Brain microvascular endothelial cell (primary cell): ENCODE measurements around the gene KIF5C.

ENCODE experiments used
- DNase-seq: peaks from one replicate; pipeline ENCODE4 v3.0.0-alpha.2; 2020
- H3K27ac ChIP-seq: fragments of 250-450 bp; sonication (Bioruptor Pico); 2 replicates; pipeline ENCODE4 v1.5.1; 2020; ENCODE audit warnings: mild to moderate bottlenecking, moderate library complexity
- H3K27me3 ChIP-seq: fragments of 250-450 bp; sonication (Bioruptor Pico); replicated peaks from 2 replicates; pipeline ENCODE4 v1.5.1; 2020; ENCODE audit warnings: mild to moderate bottlenecking
- H3K36me3 ChIP-seq: fragments of 250-450 bp; sonication (Bioruptor Pico); replicated peaks from 2 replicates; pipeline ENCODE4 v1.5.1; 2020; ENCODE audit warnings: mild to moderate bottlenecking
- H3K4me3 ChIP-seq: 2 replicates; pipeline ENCODE4 v1.5.1; 2011; ENCODE audit warnings: low read depth, mild to moderate bottlenecking, control low read depth, low read length, moderate library complexity
- CTCF ChIP-seq: IDR thresholded peaks from 2 replicates; pipeline ENCODE4 v1.5.1; 2011; ENCODE audit warnings: low read depth, mild to moderate bottlenecking, moderate library complexity, low read length, control low read depth, inconsistent platforms; ENCODE audit errors: missing control alignments
- in situ Hi-C: cut with HindIII; loops from 2 replicates; pipeline ENCODE4 v1.10.0; 2017; ENCODE audit warnings: low sequenced_read_pairs, low pct_ligation_motif_present

The KIF5C gene

GRCh38 chr2:148959745-148960144, 84.7 kb downstream of the KIF5C start:
- in situ Hi-C loops = no loop called here
- Histone ChIP-seq H3K36me3 (no peaks in the 10 kb centered on the region), H3K27me3 (no peaks in the 10 kb centered on the region), H3K27ac (no peak overlapping the region), H3K4me3 (no peak overlapping the region)
- TF ChIP-seq CTCF = no peak
- DNase-seq = no peak

- Histone ChIP-seq H3K36me3 (no peaks in the 10 kb centered on the region), H3K27ac (no peak overlapping the region), H3K4me3 (no peak overlapping the region), H3K27me3 (no peaks in the 10 kb centered on the region)
- in situ Hi-C loops = no loop called here
- TF ChIP-seq CTCF = no peak
- DNase-seq = no peak
Observed at GRCh38 chr2:148960483-148960882, 85.5 kb downstream of the KIF5C start.

GRCh38 chr2:148963461-148963860, 88.4 kb downstream of the KIF5C start:
- in situ Hi-C loops = no loop called here
- no peak for DNase-seq
- TF ChIP-seq CTCF = no peak
- Histone ChIP-seq H3K27me3 (no peaks in the 10 kb centered on the region), H3K27ac (no peak overlapping the region), H3K4me3 (no peak overlapping the region), H3K36me3 (no peaks in the 10 kb centered on the region)

GRCh38 chr2:148965623-148966437, 90.8 kb downstream of the KIF5C start:
- Histone ChIP-seq H3K36me3 (no peaks in the 10 kb centered on the region), H3K27me3 (no peaks in the 10 kb centered on the region), H3K4me3 (no peak overlapping the region), H3K27ac (no peak overlapping the region)
- no peak for DNase-seq
- in situ Hi-C loops = no loop called here
- no peak for TF ChIP-seq CTCF

- in situ Hi-C loops = no loop called here
- no peak overlapping the region for H3K27ac ChIP-seq
- H3K27me3 ChIP-seq = no peaks in the 10 kb centered on the region
- TF ChIP-seq CTCF = no peak
- H3K4me3 ChIP-seq = no peak overlapping the region
- no peaks in the 10 kb centered on the region for H3K36me3 ChIP-seq
- DNase-seq = no peak
Observed at GRCh38 chr2:148966438-148966758, 91.4 kb downstream of the KIF5C start.

- no peak for TF ChIP-seq CTCF
- in situ Hi-C loops = no loop called here
Observed at GRCh38 chr2:148967056-148967455, 92.0 kb downstream of the KIF5C start.

More at GRCh38 chr2:148967056-148967455, 92.0 kb downstream of the KIF5C start:
- DNase-seq = no peak
- no peaks in the 10 kb centered on the region for H3K36me3 ChIP-seq
- no peaks in the 10 kb centered on the region for H3K27me3 ChIP-seq
- no peak overlapping the region for H3K27ac ChIP-seq
- no peak overlapping the region for H3K4me3 ChIP-seq
